HG03175 (cell line): ENCODE measurements around the gene ZNF91.
"Not testable (repeated sequence)": the region's sequence is repeated elsewhere in the genome, so short reads cannot be mapped to it uniquely, and the experiment has no call there.

ENCODE experiments used
- ATAC-seq: cut with Tn5 transposase; IDR thresholded peaks from one replicate; pipeline ENCODE4 v1.9.1; 2021; ENCODE audit warnings: mild to moderate bottlenecking, moderate library complexity; ENCODE audit not compliant: unreplicated experiment

ZNF91 gene

DNA sequence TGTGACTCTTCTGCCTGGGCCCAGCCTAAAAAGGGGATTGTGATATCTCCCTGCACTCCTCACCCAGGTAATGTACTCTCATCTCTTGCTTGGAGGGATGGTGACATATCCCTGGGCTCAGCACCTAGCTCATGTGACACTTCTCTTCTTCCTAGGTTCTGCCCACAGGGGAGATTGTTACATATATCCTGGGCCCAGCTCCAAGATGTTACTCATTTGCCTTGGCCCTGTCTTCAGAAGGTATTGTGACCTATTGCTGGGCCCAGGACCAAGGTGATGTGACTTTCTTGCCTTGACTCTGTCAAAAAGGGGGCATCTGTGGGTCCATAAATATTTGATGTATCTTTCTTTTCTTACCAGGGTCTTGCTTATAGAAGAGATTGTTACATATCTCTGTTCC lies 73.9 kb downstream of the ZNF91 start:
- ATAC-seq = not testable (repeated sequence)

DNA sequence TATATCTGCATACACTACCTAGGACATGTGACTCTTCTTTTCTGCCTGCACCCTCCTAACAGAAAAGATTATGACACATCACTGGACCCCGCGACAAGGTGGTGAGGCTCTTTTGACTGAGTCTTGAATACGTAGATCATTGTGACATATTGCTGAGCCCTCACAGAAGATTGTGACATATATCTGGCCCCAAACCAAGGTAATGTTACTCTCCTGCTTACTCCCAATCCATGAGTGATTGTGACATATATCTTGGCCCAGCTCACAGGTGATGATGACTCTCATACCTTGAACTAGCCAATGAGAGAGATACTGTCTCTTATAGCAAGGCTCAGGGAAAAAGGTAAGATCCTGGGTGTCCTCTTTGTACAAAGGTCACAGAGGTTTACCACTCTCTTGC lies 75.7 kb downstream of the ZNF91 start:
- not testable (repeated sequence) for ATAC-seq

DNA sequence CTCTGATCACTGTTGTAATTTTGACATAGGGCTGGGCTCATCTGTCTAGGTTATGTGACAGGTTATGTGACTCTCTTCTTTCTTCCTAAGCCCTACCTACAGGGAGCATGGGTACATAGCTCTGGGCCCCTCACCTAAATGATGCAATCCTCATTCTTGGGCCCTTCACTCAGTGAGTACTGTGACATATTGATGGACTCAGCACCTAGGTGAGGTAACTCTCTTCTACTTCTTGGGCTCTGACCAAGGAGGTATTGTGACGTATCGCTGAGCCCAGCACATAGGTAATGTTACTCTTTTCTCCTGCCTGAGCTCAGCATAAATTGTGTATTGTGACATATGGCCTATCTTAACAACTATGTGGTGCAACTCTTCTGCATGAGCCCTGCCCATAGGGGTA lies 76.3 kb downstream of the ZNF91 start:
- ATAC-seq = not testable (repeated sequence)

DNA sequence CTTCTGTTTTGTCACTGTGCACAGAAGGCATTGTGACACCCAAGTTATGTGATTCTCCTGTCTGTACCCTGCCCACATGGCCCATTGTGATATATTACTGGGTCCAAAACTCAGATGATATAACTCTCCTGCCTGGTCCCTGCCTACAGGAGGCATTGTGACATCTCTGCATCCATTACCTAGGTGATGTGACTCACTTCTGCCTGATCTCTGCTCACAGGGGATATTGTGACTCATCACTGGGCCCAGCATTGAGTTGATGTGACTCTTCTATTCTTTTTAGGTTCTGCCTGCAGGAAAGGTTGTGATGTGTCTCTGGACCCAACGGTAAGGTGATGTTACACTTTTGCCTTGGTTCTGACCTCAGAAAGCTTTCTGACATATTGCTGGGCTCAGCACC lies 77.1 kb downstream of the ZNF91 start:
- ATAC-seq = no peak

DNA sequence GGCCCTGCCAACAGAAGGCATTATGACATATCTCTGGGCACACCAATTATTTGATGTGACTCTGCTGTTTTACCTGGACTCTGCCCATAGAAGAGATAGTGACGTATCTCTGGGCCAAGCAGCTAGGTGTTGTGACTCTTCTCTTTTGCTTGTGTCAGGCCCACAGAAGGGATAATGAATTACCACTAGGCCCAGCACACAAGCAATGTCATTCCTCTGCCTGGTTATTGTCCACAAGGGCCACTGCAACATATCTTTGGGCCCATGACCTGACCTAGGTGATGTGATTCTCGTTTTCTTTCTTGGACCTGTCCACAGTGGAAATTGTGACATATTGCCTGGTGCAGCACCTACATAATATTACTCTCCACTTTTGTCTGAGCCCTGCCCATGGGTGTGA lies 80.0 kb downstream of the ZNF91 start:
- no peak for ATAC-seq

DNA sequence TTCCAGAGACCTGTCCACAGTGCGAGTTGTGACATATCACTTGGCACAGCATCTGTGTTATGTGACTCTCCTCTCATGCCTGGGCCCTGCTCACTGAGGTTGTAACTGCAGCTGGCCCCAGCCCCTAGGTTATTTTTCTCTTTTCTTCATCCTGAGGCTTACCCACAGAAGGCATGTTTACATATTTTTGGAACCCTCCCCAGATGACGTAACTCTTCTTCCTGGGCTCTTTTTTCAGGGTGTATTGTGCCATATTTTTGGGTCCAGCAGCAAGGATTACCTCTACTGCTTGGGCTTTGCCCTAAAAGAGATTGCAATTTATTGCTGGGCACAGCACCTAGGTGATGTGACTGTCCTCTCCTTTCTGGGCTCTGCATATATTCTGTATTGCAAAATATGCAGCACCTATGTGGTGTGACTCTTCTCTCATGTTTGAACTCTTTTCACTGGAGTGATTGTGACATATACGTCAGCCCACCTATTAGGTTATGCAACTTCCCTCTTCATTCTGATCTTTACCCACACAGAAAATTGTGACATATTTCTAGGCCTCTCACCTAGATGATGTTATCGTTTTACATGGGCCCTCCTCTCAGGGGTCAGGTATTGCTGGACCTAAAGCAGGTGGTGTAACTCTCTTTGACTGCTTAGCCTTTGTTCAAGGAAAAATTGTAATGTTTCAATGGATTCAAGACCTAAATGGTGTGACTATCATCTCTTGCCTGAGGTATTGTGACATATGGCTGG lies 80.6 kb downstream of the ZNF91 start:
- ATAC-seq = no peak

DNA sequence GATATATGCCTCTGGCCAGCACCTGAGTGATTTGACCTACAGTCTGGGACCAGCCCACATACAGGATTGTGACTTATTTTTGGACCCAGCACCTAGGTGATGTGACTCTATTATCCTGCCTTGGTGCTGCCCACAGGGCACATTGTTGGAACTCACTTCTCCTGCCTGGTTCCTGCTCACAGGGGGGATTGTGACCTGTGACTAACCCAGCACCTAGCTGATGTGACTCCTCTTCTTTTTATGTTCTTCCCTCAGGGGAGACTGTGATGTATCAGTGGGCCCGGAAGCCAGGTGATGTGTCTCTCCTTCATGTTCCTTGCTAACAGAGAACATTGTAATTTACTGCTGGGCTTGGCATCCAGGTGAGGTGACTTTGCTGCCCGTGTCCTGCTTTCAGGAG lies 82.1 kb downstream of the ZNF91 start:
- no peak for ATAC-seq

DNA sequence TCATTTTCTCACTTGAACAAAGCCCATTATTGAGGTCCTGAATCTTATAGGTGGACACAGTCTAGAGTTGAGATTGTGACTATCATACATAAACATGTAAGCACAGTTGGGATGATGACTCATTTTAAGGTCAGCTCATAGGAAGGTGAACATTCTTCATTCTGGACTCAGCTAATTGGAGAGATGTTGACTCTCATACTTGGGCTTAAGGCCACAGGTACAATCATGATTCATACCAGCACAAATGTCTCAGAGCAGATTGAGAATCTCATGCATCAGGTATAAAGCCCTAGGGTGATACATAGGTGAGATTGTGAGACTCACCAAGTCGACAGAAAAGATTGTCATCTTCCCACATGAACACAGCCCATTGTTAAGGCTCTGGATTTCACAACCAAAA lies 82.8 kb downstream of the ZNF91 start:
- no peak for ATAC-seq

DNA sequence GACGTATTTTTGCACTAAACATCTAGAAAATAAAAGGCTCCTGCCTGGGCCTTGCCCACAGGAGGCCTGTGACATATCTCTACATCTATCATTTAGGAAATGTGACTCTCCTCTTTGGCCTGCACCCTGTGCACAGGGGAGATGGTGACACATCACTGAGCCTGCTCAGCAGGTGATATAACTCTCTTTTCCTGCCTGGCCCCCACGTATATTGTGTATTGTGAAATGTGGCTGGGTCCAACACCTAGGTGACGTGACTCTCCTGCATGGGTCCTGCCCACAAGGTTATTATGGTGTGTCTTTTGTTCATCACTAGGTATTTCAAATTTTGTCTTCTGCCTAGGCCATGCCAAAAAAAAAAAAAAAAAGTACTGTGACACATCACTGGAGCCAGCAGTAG lies 83.7 kb downstream of the ZNF91 start:
- ATAC-seq = no peak

DNA sequence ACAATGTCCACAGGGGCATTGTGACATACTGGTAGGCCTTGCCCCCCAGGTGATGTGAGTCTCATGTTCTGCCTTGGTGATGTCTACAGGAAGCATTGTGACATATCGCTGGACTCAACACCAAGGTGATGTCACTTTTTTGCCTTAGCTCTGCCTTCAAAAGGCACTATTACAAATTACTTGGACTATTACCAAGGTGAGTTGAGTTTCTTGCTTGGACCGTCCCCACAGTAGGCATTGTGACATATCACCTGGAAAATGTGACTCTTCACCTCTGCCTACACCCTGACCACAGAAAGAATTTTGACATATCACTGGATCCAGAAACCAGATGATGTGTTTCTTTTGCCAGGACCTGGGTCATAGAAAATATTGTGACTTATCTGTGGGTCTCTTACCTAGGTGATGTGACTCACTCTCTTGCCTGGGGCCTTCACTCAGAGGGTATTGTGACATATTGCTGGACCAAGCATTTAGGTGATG lies 84.5 kb downstream of the ZNF91 start:
- ATAC-seq = no peak

DNA sequence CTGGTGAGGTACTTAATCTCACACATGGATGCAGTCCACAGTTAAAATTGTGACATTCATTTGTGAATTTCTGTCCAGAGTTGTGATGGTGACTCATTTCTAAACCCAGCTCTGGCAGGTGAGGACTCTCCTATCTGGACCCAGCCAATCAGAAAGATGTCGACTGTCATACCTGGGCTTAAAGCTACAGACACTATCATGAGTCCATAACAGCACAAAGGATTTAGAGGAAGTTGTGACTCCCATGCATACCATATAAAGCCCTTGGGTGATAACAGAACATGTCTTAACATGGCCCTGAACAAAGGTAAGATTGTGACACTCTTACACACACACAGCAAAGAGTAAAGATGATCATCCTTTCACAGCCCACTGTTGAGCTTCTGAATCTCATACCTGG lies 85.3 kb downstream of the ZNF91 start:
- no peak for ATAC-seq

DNA sequence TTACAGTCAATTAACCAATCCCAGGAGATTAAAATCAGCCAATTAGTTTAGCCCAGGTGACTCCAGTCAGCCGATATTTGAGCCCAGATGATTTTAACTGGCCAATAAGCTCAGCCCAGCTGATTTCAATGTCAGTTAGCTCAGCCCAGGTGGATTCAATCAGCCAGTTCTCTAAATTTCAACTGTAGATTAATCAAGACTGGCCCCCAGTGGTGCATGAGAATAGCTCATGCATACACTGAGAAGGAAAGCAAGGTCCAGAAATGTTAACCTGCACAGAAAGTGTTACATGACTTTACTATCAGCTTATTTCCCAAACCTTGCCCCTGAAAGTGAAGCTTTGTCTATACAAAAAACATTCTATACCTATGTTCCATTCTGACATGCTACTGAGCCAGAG lies 89.7 kb downstream of the ZNF91 start:
- no peak for ATAC-seq

DNA sequence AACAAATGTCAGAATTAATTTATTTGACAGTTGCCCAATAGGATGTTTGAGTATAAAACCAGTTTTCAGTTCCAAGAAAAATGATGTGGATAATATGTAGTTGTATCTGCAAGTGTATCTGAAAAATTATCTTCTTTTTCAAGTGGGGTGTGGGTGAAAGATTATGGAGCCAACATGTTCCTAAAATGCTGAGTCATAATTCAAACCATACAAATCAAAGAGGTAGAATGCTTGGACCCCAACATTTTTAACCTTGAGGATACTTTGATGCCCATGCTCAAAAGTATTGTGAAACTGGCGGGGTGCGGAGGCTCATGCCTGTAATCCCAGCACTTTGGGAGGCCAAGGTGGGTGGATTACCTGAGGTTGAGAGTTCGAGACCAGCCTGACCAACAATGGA lies 91.0 kb downstream of the ZNF91 start:
- no peak for ATAC-seq

DNA sequence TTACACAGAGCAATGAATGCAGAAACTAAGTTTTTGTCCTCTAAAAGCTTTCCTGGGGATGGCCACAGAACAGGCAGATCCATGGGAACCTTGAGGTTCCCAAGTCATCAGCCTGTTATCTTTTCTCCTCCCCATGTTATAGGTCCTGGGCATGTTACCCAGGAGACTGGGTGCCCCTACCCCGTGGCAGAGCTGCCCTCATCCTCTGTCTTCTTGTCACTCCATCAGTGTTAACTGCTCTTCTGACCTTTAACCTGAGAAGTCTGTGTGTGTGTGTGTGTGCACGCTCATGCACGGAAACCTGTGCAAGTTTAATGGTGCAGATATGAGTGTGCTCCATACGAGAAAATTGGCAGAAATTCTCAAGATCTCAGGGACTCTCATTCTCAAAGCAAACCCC lies 101.1 kb downstream of the ZNF91 start:
- ATAC-seq = no peak

DNA sequence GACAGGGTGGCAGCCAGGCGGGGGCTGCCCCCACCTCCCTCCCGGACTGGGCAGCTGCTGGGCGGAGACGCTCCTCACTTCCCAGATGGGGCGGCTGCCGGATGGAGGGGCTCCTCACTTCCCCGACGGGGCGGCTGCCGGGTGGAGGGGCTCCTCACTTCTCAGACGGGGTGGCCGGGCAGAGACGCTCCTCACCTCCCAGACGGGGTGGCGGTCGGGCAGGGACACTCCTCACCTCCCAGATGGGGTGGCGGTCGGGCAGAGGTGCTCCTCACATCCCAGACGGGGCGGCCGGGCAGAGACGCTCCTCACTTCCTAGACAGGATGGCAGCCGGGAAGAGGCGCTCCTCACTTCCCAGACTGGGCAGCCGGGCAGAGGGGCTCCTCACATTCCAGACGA lies 105.3 kb downstream of the ZNF91 start:
- not testable (repeated sequence) for ATAC-seq
